Measurements from ENCODE around the gene LRRC27.

LRRC27 gene

DNA sequence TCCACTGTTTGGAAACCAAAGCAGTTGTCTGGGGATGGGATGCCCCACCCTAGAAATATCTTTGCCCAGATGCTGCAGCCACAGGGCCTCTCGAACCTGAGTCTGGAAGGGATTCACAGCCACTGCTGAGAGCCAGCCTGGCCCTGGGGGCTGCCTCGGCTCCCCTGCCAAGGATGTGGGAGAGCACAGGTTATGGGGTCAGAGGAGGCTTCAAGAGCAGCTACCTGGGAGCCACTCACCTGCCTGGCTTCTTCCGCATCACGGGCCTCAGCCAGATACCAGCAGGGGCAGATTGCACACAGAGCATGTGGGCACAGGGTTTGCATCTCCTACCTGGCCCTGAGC is 59.7 kb downstream of the LRRC27 start:
- no peaks in the 10 kb centered on the region for H4K20me1 ChIP-seq (ENCODE audit: insufficient read depth, low read length)
- no peaks in the 10 kb centered on the region for H3F3A ChIP-seq (ENCODE audit: insufficient read depth, low read length)
- H3K9ac ChIP-seq (ENCODE audit: low read length) = no peak overlapping the region
- H3K4me3 ChIP-seq (ENCODE audit: low read depth, low read length, poor library complexity, severe bottlenecking) = no peak overlapping the region
- H3K79me2 ChIP-seq (ENCODE audit: insufficient read depth, low read length) = no peaks in the 10 kb centered on the region
- H3K4me2 ChIP-seq (ENCODE audit: low read length) = no peak overlapping the region
- 0 out of 2 replicates have a peak, but pooled peaks cover 6% of the 10 kb centered on the region for H3K27me3 ChIP-seq (ENCODE audit: insufficient read depth, low read length)
- no peak overlapping the region for H2AFZ ChIP-seq (ENCODE audit: low read length)
- TF ChIP-seq, protein P1, sequence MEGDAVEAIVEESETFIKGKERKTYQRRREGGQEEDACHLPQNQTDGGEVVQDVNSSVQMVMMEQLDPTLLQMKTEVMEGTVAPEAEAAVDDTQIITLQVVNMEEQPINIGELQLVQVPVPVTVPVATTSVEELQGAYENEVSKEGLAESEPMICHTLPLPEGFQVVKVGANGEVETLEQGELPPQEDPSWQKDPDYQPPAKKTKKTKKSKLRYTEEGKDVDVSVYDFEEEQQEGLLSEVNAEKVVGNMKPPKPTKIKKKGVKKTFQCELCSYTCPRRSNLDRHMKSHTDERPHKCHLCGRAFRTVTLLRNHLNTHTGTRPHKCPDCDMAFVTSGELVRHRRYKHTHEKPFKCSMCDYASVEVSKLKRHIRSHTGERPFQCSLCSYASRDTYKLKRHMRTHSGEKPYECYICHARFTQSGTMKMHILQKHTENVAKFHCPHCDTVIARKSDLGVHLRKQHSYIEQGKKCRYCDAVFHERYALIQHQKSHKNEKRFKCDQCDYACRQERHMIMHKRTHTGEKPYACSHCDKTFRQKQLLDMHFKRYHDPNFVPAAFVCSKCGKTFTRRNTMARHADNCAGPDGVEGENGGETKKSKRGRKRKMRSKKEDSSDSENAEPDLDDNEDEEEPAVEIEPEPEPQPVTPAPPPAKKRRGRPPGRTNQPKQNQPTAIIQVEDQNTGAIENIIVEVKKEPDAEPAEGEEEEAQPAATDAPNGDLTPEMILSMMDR (IDR thresholded peaks at IDR 0.05; ENCODE audit: low read length) = no peak
- TF ChIP-seq EZH2 (IDR thresholded peaks at IDR 0.05; ENCODE audit: borderline replicate concordance, low read length) = no peak
- H3K9me3 ChIP-seq (ENCODE audit: low read length) = no peaks in the 10 kb centered on the region
- H3K9me2 ChIP-seq (ENCODE audit: low read depth, low read length) = no peaks in the 10 kb centered on the region
- no peak overlapping the region for H3K27ac ChIP-seq (ENCODE audit: low read depth, low read length, poor library complexity, severe bottlenecking)
- H3K4me1 ChIP-seq (ENCODE audit: insufficient read depth, low read length, severe bottlenecking) = no peaks in the 10 kb centered on the region
- H3K36me3 ChIP-seq (ENCODE audit: insufficient read depth, low read length) = no peaks in the 10 kb centered on the region

DNA sequence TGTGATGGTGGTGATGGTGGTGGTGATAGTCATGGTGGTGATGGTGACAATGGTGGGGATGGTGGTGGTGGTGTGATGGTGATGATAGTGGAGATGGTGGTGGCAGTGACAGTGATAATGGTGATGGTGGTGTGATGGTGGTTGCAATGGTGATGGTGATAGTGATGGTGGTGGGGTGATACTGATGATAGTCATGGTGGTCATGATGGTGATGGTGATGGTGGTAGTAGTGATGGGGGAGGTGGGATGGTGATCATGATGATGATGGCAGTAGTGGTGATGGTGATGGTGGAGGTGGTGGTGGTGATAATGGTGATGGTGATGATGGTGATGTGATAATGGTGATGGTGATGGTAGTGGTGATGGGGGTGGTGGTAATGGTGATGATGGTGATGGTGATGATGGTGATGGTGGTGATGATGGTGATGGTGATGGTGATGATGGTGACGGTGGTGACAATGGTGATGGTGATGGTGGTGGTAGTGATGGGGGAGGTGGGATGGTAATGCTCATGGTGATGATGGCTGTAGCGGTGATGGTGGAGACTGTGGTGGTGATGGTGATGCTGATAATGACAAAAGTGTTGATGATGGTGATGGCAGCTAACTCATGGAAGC is 60.3 kb downstream of the LRRC27 start:
- TF ChIP-seq EZH2 (IDR thresholded peaks at IDR 0.05; ENCODE audit: borderline replicate concordance, low read length) = no peak
- TF ChIP-seq, protein P1 (IDR thresholded peaks at IDR 0.05; ENCODE audit: low read length) = no peak
- Histone ChIP-seq H3K4me3 (ENCODE audit: low read depth, low read length, poor library complexity, severe bottlenecking) (no peak overlapping the region), H3K9me3 (ENCODE audit: low read length) (no peaks in the 10 kb centered on the region), H4K20me1 (ENCODE audit: insufficient read depth, low read length) (no peaks in the 10 kb centered on the region), H3K4me1 (ENCODE audit: insufficient read depth, low read length, severe bottlenecking) (no peaks in the 10 kb centered on the region), H3K4me2 (ENCODE audit: low read length) (no peak overlapping the region), H3K79me2 (ENCODE audit: insufficient read depth, low read length) (no peaks in the 10 kb centered on the region), H3F3A (ENCODE audit: insufficient read depth, low read length) (no peaks in the 10 kb centered on the region), H3K27me3 (ENCODE audit: insufficient read depth, low read length) (0 out of 2 replicates have a peak, but pooled peaks cover 6% of the 10 kb centered on the region), H3K36me3 (ENCODE audit: insufficient read depth, low read length) (no peaks in the 10 kb centered on the region), H3K9me2 (ENCODE audit: low read depth, low read length) (no peaks in the 10 kb centered on the region), H2AFZ (ENCODE audit: low read length) (no peak overlapping the region), H3K27ac (ENCODE audit: low read depth, low read length, poor library complexity, severe bottlenecking) (no peak overlapping the region), H3K9ac (ENCODE audit: low read length) (no peak overlapping the region)

GRCh38 chr10:132392811-132393694 is 61.1 kb downstream of the LRRC27 start:
- Histone ChIP-seq H2AFZ (ENCODE audit: low read length) (no peak overlapping the region), H3K4me2 (ENCODE audit: low read length) (no peak overlapping the region), H3K27ac (ENCODE audit: low read depth, low read length, poor library complexity, severe bottlenecking) (no peak overlapping the region), H3F3A (ENCODE audit: insufficient read depth, low read length) (no peaks in the 10 kb centered on the region), H3K36me3 (ENCODE audit: insufficient read depth, low read length) (no peaks in the 10 kb centered on the region), H3K9me3 (ENCODE audit: low read length) (no peaks in the 10 kb centered on the region), H4K20me1 (ENCODE audit: insufficient read depth, low read length) (no peaks in the 10 kb centered on the region), H3K9ac (ENCODE audit: low read length) (no peak overlapping the region), H3K4me1 (ENCODE audit: insufficient read depth, low read length, severe bottlenecking) (no peaks in the 10 kb centered on the region), H3K27me3 (ENCODE audit: insufficient read depth, low read length) (0 out of 2 replicates have a peak, but pooled peaks cover 6% of the 10 kb centered on the region), H3K79me2 (ENCODE audit: insufficient read depth, low read length) (no peaks in the 10 kb centered on the region), H3K4me3 (ENCODE audit: low read depth, low read length, poor library complexity, severe bottlenecking) (no peak overlapping the region), H3K9me2 (ENCODE audit: low read depth, low read length) (no peaks in the 10 kb centered on the region)
- TF ChIP-seq, protein P1 (IDR thresholded peaks at IDR 0.05; ENCODE audit: low read length) = no peak
- no peak for TF ChIP-seq EZH2 (IDR thresholded peaks at IDR 0.05; ENCODE audit: borderline replicate concordance, low read length)

All from OCI-LY1 (cell line).